Ascending aorta (tissue), 2 donors: ENCODE measurements around the gene HAO1. TPM values are rescaled to one million over a fixed set of nuclear protein-coding genes. Genes with fewer than 3 reads are reported as not detected.
"Not testable (repeated sequence)": the region's sequence is repeated elsewhere in the genome, so short reads cannot be mapped to it uniquely, and the experiment has no call there.

Experiments
- DNase-seq, 2 donors: peaks; one replicate each; pipeline ENCODE4 v3.0.0-alpha.2; 2019; ENCODE audit warnings: low spot score in 2 of 2
- H3K27ac ChIP-seq, 2 donors: fragments of 200-600 bp; sonication (generic); one replicate each; pipeline ENCODE4 v1.5.1; 2016 to 2017; ENCODE audit warnings: mild to moderate bottlenecking in 1 of 2
- H3K27me3 ChIP-seq: fragments of 200-600 bp; sonication (generic); one replicate; pipeline ENCODE4 v1.5.1; 2017
- H3K36me3 ChIP-seq, 2 donors: fragments of 200-600 bp; sonication (generic); one replicate each; pipeline ENCODE4 v1.5.1; 2016
- H3K4me1 ChIP-seq, 2 donors: fragments of 200-600 bp; sonication (generic); one replicate each; pipeline ENCODE4 v1.5.1; 2016 to 2017; ENCODE audit warnings: mild to moderate bottlenecking in 1 of 2
- H3K4me3 ChIP-seq, 2 donors: fragments of 200-600 bp; sonication (generic); one replicate each; pipeline ENCODE4 v1.5.1; 2016 to 2017; ENCODE audit warnings: mild to moderate bottlenecking in 1 of 2
- H3K9me3 ChIP-seq, 2 donors: fragments of 200-600 bp; sonication (generic); one replicate each; pipeline ENCODE4 v1.5.1; 2016
- CTCF ChIP-seq, 3 experiments: fragments of 200-600 bp in 2 of 3; fragments of 450-650 bp in 1 of 3; sonication (generic) in 2 of 3; IDR thresholded peaks; one replicate each; pipeline ENCODE4 v1.5.1; 2016 to 2019; ENCODE audit warnings: antibody characterized with exemption in 3 of 3, mild to moderate bottlenecking in 1 of 3, moderate library complexity in 1 of 3
- intact Hi-C: fragments of 100-400 bp; cut with DNase I; formaldehyde crosslinking; loops from one replicate; pipeline ENCODE4 v1.15.1; 2023
- total RNA-seq: library from RNA; depleted of rRNA; stranded (reverse); fragments of >200 nt; gene quantifications from one replicate; pipeline ENCODE4 v1.1.0, GENCODE V29; 2016

Gene HAO1
- total RNA-seq, 1 donor from 2014 or later: not detected

- Histone ChIP-seq H3K27ac (no peak overlapping the region), H3K27me3 (no peaks in the 10 kb centered on the region), H3K4me1 (no peaks in the 10 kb centered on the region), H3K4me3 (no peak overlapping the region), H3K9me3 (no peaks in the 10 kb centered on the region), H3K36me3 (no peaks in the 10 kb centered on the region)
- intact Hi-C loops: no loop called here
- no peak for DNase-seq
- no peak for TF ChIP-seq CTCF (IDR thresholded peaks at IDR 0.05)
Observed at GRCh38 chr20:7848351-7848750, 91.9 kb downstream of the HAO1 start.

- peaks cover 0 to 3% of the 10 kb centered on the region in 2 donors for H3K4me1 ChIP-seq
- DNase-seq: no peak
- H3K27ac ChIP-seq: no peak overlapping the region
- H3K4me3 ChIP-seq: no peak overlapping the region
- no peaks in the 10 kb centered on the region for H3K9me3 ChIP-seq
- no peak for TF ChIP-seq CTCF (IDR thresholded peaks at IDR 0.05)
- no peaks in the 10 kb centered on the region for H3K27me3 ChIP-seq
- H3K36me3 ChIP-seq: no peaks in the 10 kb centered on the region
- intact Hi-C loops: no loop called here
Observed at GRCh38 chr20:7843613-7844012, 96.6 kb downstream of the HAO1 start.

- H3K9me3 ChIP-seq: no peaks in the 10 kb centered on the region
- intact Hi-C loops: no loop called here
- peak in 1 of 2 donors; percentile 77 for DNase-seq
- H3K27me3 ChIP-seq: no peaks in the 10 kb centered on the region
- peaks cover 0 to 3% of the 10 kb centered on the region in 2 donors for H3K4me1 ChIP-seq
- H3K27ac ChIP-seq: peak overlapping the region; percentile 22 to 69
- no peak for TF ChIP-seq CTCF (IDR thresholded peaks at IDR 0.05)
- H3K36me3 ChIP-seq: no peaks in the 10 kb centered on the region
- H3K4me3 ChIP-seq: no peak overlapping the region
Observed at GRCh38 chr20:7841971-7842310, 98.3 kb downstream of the HAO1 start.

GRCh38 chr20:7841291-7841970 lies 98.8 kb downstream of the HAO1 start:
- no peaks in the 10 kb centered on the region for H3K27me3 ChIP-seq
- intact Hi-C loops: no loop called here
- no peak for DNase-seq
- TF ChIP-seq CTCF (IDR thresholded peaks at IDR 0.05): no peak
- peaks cover 0 to 3% of the 10 kb centered on the region in 2 donors for H3K4me1 ChIP-seq
- H3K27ac ChIP-seq: peak overlapping the region; percentile 22 to 69
- no peak overlapping the region for H3K4me3 ChIP-seq
- H3K9me3 ChIP-seq: no peaks in the 10 kb centered on the region
- H3K36me3 ChIP-seq: no peaks in the 10 kb centered on the region

- no peak for TF ChIP-seq CTCF (IDR thresholded peaks at IDR 0.05)
- DNase-seq: no peak
- intact Hi-C loops: no loop called here
- H3K4me3 ChIP-seq: no peak overlapping the region
- no peaks in the 10 kb centered on the region for H3K27me3 ChIP-seq
- no peaks in the 10 kb centered on the region for H3K9me3 ChIP-seq
- no peaks in the 10 kb centered on the region for H3K36me3 ChIP-seq
- no peaks in the 10 kb centered on the region for H3K4me1 ChIP-seq
- no peak overlapping the region for H3K27ac ChIP-seq
Observed at GRCh38 chr20:7836076-7836475, 104.2 kb downstream of the HAO1 start.

- intact Hi-C loops: not testable (repeated sequence)
Observed at GRCh38 chr20:7834441-7834840, 105.8 kb downstream of the HAO1 start.

More at GRCh38 chr20:7834441-7834840, 105.8 kb downstream of the HAO1 start:
- H3K4me1 ChIP-seq, H3K27ac ChIP-seq, DNase-seq, H3K4me3 ChIP-seq, H3K36me3 ChIP-seq, H3K9me3 ChIP-seq, H3K27me3 ChIP-seq: not testable (repeated sequence)

Other genes with a start within 250 kb of the HAO1 start
- gene TMX4, start 79.3 kb upstream of the HAO1 start, total RNA-seq: 65.3 TPM
- 22.9 TPM for gene PLCB1, start 191.8 kb upstream of the HAO1 start, total RNA-seq